GM19468 (cell line): Measurements from ENCODE around the gene TRIM16.
"Not testable (repeated sequence)": the region's sequence is repeated elsewhere in the genome, so short reads cannot be mapped to it uniquely, and the experiment has no call there.

Experiments
- ATAC-seq: cut with Tn5 transposase; IDR thresholded peaks from one replicate; pipeline ENCODE4 v1.9.1; 2021; ENCODE audit warnings: mild to moderate bottlenecking, moderate library complexity, moderate number of reproducible peaks; ENCODE audit not compliant: unreplicated experiment; ENCODE audit errors: extremely low read depth

The TRIM16 gene

DNA sequence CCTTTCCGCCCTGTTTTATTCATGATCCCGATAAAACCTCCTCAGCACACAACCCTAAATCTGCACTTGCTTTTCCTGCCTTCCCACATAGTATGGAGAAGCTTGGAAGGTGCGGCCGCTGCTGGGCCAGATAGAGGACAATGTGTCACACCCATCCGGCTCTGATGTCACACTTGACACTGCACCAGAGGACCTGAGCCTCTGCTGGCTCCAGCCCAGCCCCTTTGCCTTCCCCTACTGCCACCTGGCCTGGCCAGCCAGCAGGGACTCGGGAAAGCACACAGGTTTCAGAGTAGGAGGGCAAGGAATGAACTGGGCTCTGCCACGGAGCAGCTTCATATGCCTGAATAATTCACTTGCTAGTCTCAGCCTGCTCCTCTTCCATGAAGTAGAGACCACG is 62.0 kb downstream of the TRIM16 start:
- not testable (repeated sequence) for ATAC-seq

DNA sequence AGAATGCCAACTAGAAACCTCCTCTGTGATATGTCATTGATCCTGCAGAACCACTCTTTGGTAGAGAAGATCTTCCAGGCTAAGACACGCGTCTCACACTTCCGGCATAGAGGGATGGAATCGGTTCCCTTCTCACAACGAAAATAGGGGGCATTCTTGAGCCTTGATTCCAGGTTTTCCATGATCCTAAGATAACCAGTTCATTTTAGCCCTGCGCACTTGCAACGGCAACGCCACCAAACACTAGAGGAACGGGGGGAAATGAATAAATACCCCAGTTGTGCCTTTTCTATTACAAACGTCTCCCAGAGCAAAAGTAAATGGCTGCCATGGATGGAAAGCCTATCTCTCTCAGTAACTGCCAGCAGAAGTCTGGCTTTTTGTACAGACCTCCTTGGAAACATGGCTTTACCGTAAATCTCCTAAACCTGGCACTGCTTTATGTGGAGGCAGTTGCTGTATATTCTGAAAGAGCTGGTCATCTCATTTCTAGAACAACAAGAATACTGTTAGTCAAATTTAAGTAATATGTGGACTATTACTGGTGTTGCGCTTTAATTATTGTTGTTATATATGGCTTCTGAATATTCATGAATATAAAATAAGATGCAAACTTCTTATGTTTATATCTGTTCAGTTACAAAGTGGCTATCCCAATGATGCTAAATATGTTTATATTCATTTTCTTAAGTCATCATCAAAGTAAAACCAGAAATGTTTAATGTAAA is 64.6 kb downstream of the TRIM16 start, which contains the start of gene FBXW10B:
Gene FBXW10B (minus strand): TSS at position 374 of the 728 bp plus-strand sequence. CDS start 192 bp downstream, at position 182.
- ATAC-seq, result not testable (repeated sequence)

DNA sequence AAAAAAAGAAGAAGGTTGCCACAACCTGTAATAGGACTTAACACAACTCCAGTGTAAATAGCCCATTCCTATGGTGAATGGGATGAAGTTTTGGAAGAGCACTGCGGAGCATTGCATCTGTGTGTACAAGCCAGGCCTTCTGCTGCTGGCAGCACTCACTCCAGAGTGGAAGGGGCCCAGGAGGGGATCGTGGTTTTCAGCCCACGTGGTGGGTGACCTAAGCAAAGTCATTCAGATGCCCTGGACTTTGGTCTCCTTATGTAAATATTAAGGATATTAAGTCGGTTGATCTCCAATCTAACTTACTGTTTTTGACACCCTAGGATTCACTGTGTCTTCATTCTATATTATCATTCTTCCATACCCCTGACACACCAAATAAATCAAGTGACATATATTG is 67.3 kb downstream of the TRIM16 start:
- not testable (repeated sequence) for ATAC-seq

DNA sequence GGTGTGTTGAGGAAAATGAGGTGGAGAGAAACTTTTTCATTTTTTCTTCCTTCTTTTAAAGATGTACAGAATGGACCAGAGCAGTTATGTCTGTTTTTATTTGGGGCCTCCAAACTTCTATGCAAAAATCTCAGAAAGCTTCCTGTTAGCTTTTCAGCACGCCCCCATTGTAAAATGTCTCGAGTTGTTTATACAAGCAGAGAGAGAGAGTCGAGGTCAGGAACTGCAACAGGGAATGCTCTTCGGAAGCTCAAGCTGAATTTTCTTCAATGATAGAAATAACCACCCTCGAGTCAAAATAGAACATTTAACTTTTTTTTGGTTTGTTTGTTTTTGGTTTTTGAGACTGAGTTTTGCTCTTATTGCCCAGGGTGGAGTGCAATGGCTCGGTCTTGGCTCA is 68.3 kb downstream of the TRIM16 start:
- ATAC-seq, result not testable (repeated sequence)

DNA sequence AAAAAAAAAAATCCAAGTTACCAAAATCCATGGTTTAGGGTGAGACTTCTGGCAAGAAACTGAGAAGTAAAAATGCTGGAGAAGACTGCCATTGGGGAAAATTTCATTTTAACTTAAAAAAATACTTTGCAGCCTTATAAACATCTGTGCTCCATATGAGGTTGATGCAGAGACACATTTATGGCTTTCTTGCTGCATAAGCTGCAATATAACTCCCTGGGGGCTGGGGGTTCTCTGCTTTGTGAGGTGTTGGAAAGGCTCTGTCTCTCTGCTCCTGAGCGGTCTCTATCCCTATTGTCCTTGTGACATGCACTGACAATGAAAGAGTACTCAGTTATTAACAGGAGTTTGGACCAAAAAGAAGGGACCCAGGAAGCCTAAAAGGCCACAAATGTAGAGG is 71.0 kb downstream of the TRIM16 start:
- not testable (repeated sequence) for ATAC-seq

DNA sequence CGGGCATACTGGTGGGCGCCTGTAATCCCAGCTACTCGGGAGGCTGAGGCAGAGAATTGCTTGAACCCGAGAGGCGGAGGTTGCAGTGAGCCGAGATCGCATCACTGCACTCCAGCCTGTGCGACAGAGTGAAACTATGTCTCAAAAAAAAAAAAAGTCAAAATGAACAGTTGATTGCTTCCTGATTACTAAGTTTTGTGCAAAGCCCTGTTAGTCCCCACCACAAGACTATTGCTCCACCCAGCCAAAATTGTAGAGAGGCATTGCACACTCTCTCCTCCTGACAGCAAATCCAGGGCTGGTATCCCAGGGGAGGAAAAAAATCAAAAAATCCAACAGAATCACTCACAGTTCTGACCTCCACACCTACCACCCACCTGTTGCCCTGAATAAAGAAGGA is 91.2 kb downstream of the TRIM16 start:
- ATAC-seq, result not testable (repeated sequence)

DNA sequence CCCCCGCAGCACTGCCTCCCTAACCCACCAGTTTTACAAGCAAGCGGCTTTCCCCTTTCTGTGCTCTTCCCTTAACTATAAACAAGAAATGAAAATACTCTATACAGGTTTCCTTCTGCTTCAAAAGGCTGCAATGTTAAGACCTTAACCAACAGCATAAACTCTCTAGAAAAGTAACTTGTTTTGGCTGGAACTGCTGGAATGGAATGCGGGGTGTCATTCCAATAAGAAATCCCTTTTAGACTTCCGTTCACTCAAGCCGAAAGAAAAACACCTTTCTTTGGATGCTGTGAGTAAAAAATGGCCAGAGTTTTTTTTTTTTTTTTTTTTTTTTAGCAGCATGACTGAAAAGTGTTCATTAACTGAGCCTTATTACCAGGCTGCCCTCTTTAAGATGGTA is 92.1 kb downstream of the TRIM16 start:
- not testable (repeated sequence) for ATAC-seq

DNA sequence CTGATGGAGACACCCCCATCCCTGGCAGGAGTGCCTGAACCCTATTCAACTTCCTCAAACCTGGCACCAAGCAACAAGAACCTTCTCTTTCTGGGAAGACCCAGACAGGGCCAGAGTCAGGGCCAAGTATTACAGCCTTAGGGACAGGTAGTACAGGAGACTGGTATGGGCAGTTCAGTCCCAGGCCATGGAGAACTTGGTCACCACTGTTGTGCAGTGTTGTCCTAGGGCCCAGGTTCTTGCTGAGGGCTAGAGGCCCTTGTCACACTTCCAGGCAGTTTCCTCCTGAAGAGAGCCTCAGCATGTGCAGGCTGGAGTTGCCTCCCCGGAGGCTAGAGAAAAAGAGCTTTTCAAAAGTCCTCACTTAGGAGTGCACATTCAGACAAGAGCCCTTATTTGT is 93.3 kb downstream of the TRIM16 start:
- not testable (repeated sequence) for ATAC-seq

DNA sequence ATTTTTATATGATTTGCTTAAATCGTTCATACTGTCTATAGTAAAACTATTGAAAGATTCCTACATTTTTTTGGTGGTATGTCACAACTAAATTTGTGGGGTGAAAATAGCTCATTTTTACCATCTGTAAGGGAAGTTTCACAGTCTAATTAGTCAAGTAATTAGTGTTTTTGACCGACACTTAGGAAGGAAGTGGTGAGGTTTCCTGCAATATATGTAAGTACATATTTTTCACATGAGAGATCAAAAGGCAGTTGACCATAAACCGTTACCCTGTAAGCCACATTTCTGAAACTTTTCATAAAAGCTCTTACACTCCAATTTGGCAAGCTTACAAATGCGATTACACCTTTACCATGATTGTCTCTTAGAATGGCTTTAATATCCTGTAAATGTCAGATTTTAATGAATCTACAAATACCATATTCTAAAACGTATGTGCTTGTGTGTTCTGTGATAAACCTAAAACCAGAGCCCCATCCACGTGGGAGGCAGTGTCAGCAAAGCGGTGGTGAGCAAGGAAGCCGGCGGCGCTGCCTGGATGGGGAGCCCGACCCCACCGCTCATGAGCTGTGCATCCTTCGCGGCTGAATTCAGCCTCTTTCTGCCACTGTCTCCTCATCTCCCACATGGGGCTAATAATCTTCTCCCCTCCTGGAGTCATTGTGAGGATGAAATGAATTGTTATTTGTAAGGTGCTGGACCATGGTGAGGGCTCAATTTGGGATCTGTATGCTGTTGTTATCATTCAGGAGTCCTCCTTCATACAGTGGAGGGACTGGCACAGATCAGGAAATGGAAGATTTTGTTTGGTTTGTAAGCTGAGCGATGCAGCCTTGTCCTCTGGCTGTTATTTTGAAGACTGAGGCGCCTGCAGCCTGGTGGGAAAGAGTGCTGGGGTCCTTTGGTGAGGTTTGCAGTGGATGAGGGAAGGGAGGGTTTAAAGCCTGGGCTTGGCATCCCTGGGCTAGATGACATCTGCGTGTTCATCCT is 94.3 kb downstream of the TRIM16 start:
- ATAC-seq, result peak; percentile 66

DNA sequence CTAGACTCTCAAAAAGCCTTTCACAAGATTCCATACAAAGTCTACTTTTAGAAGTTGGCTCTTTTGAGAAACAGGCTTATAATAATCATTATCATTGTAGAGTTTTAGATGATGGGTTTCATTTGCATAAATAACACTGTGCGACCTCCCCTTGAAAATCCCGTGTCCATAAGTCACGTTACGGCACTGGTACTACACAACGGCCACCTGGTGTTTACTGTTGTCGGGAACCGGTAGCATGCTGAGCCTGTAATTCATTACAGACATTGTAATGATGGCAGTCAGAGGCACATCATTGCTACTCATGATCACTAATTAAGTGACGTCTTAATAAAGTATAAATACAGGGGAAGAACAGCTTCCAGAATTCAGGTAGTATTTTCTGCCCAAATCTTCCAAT is 96.1 kb downstream of the TRIM16 start:
- not testable (repeated sequence) for ATAC-seq

DNA sequence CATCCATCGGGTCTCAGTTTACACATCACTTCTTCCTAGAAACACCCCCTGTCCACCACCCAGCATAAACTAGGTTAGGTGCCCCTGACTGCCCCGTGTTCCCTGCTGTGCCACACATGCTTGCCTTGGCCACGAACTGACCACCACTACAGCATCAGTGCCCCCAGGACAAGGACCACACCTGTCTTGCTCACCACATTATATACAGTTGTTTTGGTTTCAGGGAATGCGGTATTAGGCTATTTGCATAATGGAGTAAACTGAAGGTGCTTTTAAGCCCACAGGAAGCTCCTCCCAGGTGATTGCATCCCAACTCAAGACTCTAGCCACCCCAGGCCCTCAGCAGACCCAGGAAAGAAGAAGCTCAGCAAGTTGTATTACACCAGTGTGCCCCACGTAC is 100.8 kb downstream of the TRIM16 start:
- ATAC-seq, result not testable (repeated sequence)

DNA sequence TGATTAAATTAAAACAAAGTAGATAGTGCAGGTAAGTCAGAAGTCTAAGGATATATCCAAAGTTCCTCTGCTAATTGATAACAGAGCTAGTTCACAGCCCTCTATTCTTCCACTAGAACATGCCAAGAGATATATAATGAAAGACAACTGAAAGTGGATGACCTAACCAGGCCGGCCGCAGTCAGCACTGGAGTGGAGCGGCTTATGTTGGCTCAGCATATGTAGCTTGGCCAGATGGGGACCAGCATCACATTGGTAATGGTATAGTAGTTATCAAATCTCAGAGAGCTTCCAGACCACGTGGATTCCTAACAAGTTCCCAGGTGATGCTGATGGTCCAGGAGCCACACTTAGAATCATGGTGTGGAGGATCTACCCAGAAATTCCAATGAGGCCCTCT is 102.6 kb downstream of the TRIM16 start:
- not testable (repeated sequence) for ATAC-seq
